Measurements from ENCODE around the gene LUC7L3.

DNA sequence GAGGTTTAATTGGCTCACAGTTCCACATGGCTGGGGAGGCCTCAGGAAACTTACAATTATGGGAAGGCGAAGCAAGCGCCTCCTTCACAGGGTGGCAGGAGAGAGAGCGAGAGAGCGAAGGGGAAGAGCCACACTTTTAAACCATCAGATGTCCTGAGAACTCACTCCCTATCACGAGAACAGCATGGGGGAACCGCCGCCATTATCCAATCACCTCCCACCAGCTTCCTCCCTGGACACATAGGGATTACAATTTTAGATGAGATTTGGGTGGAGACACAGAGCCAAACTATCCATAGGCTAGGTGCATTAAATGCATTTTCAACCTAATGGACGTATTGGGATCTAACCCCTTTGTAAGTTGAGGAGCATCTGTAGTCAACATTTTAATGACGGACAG lies 6.8 kb upstream of the LUC7L3 start:
- TF ChIP-seq, protein P1, sequence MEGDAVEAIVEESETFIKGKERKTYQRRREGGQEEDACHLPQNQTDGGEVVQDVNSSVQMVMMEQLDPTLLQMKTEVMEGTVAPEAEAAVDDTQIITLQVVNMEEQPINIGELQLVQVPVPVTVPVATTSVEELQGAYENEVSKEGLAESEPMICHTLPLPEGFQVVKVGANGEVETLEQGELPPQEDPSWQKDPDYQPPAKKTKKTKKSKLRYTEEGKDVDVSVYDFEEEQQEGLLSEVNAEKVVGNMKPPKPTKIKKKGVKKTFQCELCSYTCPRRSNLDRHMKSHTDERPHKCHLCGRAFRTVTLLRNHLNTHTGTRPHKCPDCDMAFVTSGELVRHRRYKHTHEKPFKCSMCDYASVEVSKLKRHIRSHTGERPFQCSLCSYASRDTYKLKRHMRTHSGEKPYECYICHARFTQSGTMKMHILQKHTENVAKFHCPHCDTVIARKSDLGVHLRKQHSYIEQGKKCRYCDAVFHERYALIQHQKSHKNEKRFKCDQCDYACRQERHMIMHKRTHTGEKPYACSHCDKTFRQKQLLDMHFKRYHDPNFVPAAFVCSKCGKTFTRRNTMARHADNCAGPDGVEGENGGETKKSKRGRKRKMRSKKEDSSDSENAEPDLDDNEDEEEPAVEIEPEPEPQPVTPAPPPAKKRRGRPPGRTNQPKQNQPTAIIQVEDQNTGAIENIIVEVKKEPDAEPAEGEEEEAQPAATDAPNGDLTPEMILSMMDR (IDR thresholded peaks at IDR 0.05; ENCODE audit: extremely low read depth in 1 of 2, insufficient read depth in 1 of 2, low read depth in 1 of 2, low read length in 2 of 2), result no peak
- TF ChIP-seq POLR2AphosphoS5 (IDR thresholded peaks at IDR 0.05; ENCODE audit: insufficient read depth, low read depth, low read length), result no peak
- TF ChIP-seq, protein P2, sequence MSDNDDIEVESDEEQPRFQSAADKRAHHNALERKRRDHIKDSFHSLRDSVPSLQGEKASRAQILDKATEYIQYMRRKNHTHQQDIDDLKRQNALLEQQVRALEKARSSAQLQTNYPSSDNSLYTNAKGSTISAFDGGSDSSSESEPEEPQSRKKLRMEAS (IDR thresholded peaks at IDR 0.05; ENCODE audit: insufficient read depth, insufficient read length), result no peak
